ENCODE data around the gene ANGEL2. TPM values are rescaled to one million over a fixed set of nuclear protein-coding genes. Genes with fewer than 3 reads are reported as not detected.
"Not testable (repeated sequence)": the region's sequence is repeated elsewhere in the genome, so short reads cannot be mapped to it uniquely, and the experiment has no call there.

Gene ANGEL2
- total RNA-seq, 1 experiment from 2014 or later, result 38.5 TPM

- DNase-seq (ENCODE audit: low read depth), result no peak
- in situ Hi-C loops (cut with HindIII; ENCODE audit: low pct_unique_long_range_greater_than_20kb, low sequenced_read_pairs), result no loop called here
These were observed 35.4 kb downstream of the ANGEL2 start for GRCh38 chr1:212980123-212980785.

GRCh38 chr1:212979340-212980122 lies 36.1 kb downstream of the ANGEL2 start:
- in situ Hi-C loops (cut with HindIII; ENCODE audit: low pct_unique_long_range_greater_than_20kb, low sequenced_read_pairs), result no loop called here
- DNase-seq (ENCODE audit: low read depth), result no peak

GRCh38 chr1:212977781-212978645 lies 37.7 kb downstream of the ANGEL2 start:
- in situ Hi-C loops (cut with HindIII; ENCODE audit: low pct_unique_long_range_greater_than_20kb, low sequenced_read_pairs), result no loop called here
- DNase-seq (ENCODE audit: low read depth), result no peak

GRCh38 chr1:212976586-212976985 lies 39.1 kb downstream of the ANGEL2 start:
- in situ Hi-C loops (cut with HindIII; ENCODE audit: low pct_unique_long_range_greater_than_20kb, low sequenced_read_pairs), result no loop called here
- no peak for DNase-seq (ENCODE audit: low read depth)

GRCh38 chr1:212975111-212975918 lies 40.4 kb downstream of the ANGEL2 start:
- no peak for DNase-seq (ENCODE audit: low read depth)
- in situ Hi-C loops (cut with HindIII; ENCODE audit: low pct_unique_long_range_greater_than_20kb, low sequenced_read_pairs), result no loop called here

- in situ Hi-C loops (cut with HindIII; ENCODE audit: low pct_unique_long_range_greater_than_20kb, low sequenced_read_pairs), result no loop called here
- no peak for DNase-seq (ENCODE audit: low read depth)
These were observed 41.0 kb downstream of the ANGEL2 start for GRCh38 chr1:212974711-212975110.

GRCh38 chr1:212973899-212974298 lies 41.8 kb downstream of the ANGEL2 start:
- in situ Hi-C loops (cut with HindIII; ENCODE audit: low pct_unique_long_range_greater_than_20kb, low sequenced_read_pairs), result no loop called here
- DNase-seq (ENCODE audit: low read depth), result no peak

GRCh38 chr1:212973426-212973825 lies 42.2 kb downstream of the ANGEL2 start:
- DNase-seq (ENCODE audit: low read depth), result no peak
- in situ Hi-C loops (cut with HindIII; ENCODE audit: low pct_unique_long_range_greater_than_20kb, low sequenced_read_pairs), result no loop called here

- no peak for DNase-seq (ENCODE audit: low read depth)
- in situ Hi-C loops (cut with HindIII; ENCODE audit: low pct_unique_long_range_greater_than_20kb, low sequenced_read_pairs), result no loop called here
These were observed 44.4 kb downstream of the ANGEL2 start for GRCh38 chr1:212971312-212971711.

- peak; percentile 70 for DNase-seq (ENCODE audit: low read depth)
- in situ Hi-C loops (cut with HindIII; ENCODE audit: low pct_unique_long_range_greater_than_20kb, low sequenced_read_pairs), result no loop called here
These were observed 45.6 kb downstream of the ANGEL2 start for GRCh38 chr1:212970085-212970484.

GRCh38 chr1:212968368-212968863 lies 47.3 kb downstream of the ANGEL2 start:
- no peak for DNase-seq (ENCODE audit: low read depth)
- in situ Hi-C loops (cut with HindIII; ENCODE audit: low pct_unique_long_range_greater_than_20kb, low sequenced_read_pairs), result no loop called here

- peak; percentile 44 for DNase-seq (ENCODE audit: low read depth)
- in situ Hi-C loops (cut with HindIII; ENCODE audit: low pct_unique_long_range_greater_than_20kb, low sequenced_read_pairs), result no loop called here
These were observed 47.9 kb downstream of the ANGEL2 start for GRCh38 chr1:212967801-212968200.

- no peak for DNase-seq (ENCODE audit: low read depth)
- in situ Hi-C loops (cut with HindIII; ENCODE audit: low pct_unique_long_range_greater_than_20kb, low sequenced_read_pairs), result no loop called here
These were observed 49.1 kb downstream of the ANGEL2 start for GRCh38 chr1:212966616-212967015.

- DNase-seq (ENCODE audit: low read depth); in situ Hi-C loops (cut with HindIII; ENCODE audit: low pct_unique_long_range_greater_than_20kb, low sequenced_read_pairs): not testable (repeated sequence)
These were observed 50.7 kb downstream of the ANGEL2 start for GRCh38 chr1:212964993-212965392.

GRCh38 chr1:212964102-212964501 lies 51.6 kb downstream of the ANGEL2 start:
- in situ Hi-C loops (cut with HindIII; ENCODE audit: low pct_unique_long_range_greater_than_20kb, low sequenced_read_pairs), result no loop called here
- no peak for DNase-seq (ENCODE audit: low read depth)

- DNase-seq (ENCODE audit: low read depth), result no peak
- in situ Hi-C loops (cut with HindIII; ENCODE audit: low pct_unique_long_range_greater_than_20kb, low sequenced_read_pairs), result no loop called here
These were observed 53.2 kb downstream of the ANGEL2 start for GRCh38 chr1:212962509-212962908.

- in situ Hi-C loops (cut with HindIII; ENCODE audit: low pct_unique_long_range_greater_than_20kb, low sequenced_read_pairs), result no loop called here
- no peak for DNase-seq (ENCODE audit: low read depth)
These were observed 54.7 kb downstream of the ANGEL2 start for GRCh38 chr1:212960932-212961331.

Data from Caki2 (cell line).